Measurements from ENCODE around the gene LUC7L2.

DNA sequence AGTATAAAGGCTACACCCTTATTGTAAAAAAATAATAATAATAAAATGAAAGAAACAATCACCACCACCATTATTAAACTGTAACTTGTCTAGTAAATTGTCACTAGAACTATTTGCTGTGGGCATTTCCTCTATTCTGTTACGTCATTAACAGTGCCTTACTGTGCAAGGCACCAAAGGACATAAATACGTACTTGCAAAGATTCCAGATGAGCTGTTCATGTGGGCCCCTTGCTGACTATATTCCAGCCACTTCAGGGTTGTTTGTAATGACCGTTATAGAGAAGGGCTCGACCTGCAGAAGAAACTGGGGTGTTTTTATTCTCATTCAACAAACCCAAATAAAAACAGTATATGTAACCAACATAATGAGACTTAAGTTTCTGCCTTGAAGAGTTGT, 63.4 kb downstream of the LUC7L2 start:
- TF ChIP-seq, protein P1, sequence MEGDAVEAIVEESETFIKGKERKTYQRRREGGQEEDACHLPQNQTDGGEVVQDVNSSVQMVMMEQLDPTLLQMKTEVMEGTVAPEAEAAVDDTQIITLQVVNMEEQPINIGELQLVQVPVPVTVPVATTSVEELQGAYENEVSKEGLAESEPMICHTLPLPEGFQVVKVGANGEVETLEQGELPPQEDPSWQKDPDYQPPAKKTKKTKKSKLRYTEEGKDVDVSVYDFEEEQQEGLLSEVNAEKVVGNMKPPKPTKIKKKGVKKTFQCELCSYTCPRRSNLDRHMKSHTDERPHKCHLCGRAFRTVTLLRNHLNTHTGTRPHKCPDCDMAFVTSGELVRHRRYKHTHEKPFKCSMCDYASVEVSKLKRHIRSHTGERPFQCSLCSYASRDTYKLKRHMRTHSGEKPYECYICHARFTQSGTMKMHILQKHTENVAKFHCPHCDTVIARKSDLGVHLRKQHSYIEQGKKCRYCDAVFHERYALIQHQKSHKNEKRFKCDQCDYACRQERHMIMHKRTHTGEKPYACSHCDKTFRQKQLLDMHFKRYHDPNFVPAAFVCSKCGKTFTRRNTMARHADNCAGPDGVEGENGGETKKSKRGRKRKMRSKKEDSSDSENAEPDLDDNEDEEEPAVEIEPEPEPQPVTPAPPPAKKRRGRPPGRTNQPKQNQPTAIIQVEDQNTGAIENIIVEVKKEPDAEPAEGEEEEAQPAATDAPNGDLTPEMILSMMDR (IDR thresholded peaks at IDR 0.05; ENCODE audit: borderline replicate concordance, extremely low read depth, low read length, poor library complexity, severe bottlenecking): no peak
- no peak for TF ChIP-seq EZH2 (IDR thresholded peaks at IDR 0.05; ENCODE audit: borderline replicate concordance, low read depth, low read length, severe bottlenecking)

All from DND-41 (cell line).